H4 (cell line): ENCODE data around the gene FOXF2. TPM values are rescaled to one million over a fixed set of nuclear protein-coding genes. Genes with fewer than 3 reads are reported as not detected.
A peak's percentile ranks its signal among the peaks of the same experiment; 100 is the strongest.
"Not testable (repeated sequence)": the region's sequence is repeated elsewhere in the genome, so short reads cannot be mapped to it uniquely, and the experiment has no call there.

Experiments used
- DNase-seq: peaks from one replicate; pipeline ENCODE4 v3.0.0-alpha.2; 2015; ENCODE audit warnings: low spot score
- total RNA-seq: library from RNA; depleted of rRNA; stranded (reverse); fragments of >200 nt; shearing (Covaris generic); gene quantifications from 2 replicates; pipeline ENCODE4 v1.2.3, GENCODE V29; 2014; rRNA removed

FOXF2 gene
- 18.3 and 21.5 TPM in 2 replicates for total RNA-seq

- DNase-seq: peak; percentile 51
These were observed at the start of gene FOXF2 for GRCh38 chr6:1389369-1390132. Gene FOXF2 (plus strand): TSS chr6:1389576. CDS start chr6:1389948, 372 bp downstream.

GRCh38 chr6:1346101-1346500 lies 43.3 kb upstream of the FOXF2 start:
- DNase-seq: no peak

- no peak for DNase-seq
These were observed 42.8 kb upstream of the FOXF2 start for GRCh38 chr6:1346558-1347091.

DNA sequence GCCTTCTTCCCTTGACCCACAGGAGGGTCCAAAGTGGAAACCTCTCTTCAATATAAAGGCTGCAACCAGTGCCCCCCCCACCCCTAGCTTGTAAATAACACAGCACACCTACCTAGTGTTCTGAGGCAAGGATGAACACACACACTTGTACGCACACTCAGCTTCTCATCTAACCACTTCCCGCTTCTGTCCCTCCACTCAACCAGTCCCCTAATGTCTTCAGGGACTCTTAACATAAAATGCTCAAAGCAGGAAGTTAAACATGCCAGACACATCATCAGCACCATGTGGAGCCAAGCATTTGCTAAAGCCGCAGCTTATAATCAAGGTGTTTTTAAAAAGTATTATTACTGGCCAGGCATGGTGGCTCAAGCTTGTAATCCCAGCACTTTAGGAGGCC lies 42.2 kb upstream of the FOXF2 start:
- DNase-seq: no peak

DNA sequence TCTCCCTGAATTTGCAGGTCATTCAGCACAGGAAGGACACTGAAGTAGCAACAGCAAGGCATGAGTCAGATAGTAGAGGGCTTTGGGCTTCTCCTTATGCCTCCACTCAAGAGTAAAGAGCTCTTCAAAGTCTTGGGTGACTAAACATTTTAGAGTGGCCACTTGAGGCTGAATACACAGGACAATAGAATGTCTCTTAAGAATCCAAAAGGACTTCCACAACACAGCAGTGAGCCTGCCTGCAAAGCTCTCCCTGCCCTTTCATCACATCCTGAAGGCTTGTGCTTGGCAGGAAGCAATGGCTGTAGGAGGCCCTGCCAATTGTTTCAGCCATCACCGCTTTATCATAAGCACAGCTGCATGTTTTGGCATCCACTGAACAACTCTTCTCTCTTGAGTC lies 40.7 kb upstream of the FOXF2 start:
- DNase-seq: no peak

DNA sequence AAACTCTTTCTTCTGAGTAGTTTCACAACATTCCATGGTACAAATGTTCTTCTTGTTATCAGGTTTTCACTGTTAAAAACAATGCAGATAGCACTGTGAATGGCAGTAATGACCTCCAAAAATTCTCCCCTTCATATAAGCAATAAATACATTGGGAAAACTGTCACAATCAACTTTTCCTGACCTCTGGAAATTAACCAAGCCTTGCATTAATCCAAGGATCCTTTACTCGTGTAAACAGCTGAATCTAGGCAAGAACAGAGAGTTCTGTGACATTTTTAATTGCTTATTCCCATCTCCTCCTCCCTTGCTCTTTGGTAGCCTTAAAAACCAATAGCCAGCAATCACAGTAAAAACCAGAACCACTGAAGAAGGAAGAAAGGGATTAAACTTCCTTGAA lies 39.7 kb upstream of the FOXF2 start:
- DNase-seq: no peak

DNA sequence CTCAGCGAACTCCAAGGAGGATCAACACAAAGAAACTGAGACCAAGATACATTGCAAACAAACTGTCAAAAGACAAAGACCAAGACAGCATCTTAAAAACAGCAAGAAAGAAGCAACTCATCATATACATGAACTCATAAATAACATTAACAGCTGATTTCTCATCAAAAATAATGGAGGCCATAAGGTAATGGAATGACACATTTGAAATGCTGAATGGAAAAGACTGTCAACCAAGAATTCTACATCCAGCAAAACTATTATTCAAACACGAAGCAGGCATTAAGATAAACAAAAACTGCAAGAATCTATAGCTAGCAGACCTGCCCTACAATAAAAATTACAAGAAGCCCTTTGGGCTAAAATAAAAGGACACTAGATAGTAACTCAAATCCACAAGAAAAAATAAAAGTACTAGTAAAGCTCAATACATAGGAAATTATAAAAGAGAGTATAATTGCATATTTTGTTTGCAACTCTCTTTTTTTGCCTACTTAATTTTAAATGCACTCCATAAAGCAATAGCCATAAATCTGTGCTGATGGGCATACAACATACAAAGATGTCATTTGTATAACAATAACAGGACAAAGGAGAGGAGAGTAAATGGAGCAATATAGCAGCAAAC lies 37.9 kb upstream of the FOXF2 start:
- DNase-seq: no peak

DNA sequence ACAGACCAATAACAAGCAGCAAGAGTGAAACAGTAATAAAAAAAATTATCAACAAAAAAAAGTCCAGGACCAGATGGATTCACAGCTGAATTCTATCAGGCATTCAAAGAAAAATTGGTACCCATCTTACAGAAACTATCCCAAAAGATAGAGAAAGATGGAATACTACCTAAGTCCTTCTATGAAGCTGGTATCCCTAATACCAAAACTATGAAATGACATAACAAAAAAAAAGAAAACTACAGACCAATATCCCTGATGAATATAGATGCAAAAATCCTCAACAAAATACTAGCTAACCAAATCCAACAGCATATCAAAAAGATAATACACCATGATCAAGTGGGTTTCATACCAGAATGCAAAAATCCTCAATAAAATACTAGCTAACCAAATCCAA lies 34.3 kb upstream of the FOXF2 start:
- not testable (repeated sequence) for DNase-seq

- DNase-seq: not testable (repeated sequence)
These were observed 27.7 kb upstream of the FOXF2 start for GRCh38 chr6:1361717-1362116.

- DNase-seq: no peak
These were observed 26.7 kb upstream of the FOXF2 start for GRCh38 chr6:1362643-1363042.

DNA sequence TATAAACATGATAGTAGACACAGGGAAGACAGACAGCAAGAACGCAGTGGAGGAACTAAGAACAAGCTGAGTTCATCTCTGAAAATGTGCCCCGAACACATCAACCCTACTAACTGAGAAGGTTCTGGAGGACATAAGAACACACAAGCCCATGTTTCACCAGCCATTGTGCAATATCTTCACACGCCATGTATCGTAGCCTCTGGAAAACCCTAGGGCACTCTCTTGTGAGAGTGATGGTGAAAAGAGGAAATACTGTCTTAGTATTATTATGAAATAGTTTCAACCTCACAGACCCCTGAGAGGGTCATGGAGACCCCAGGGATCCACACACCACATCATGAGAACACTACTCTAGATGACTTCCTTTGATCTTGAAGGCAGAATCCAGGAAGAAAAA lies 26.1 kb upstream of the FOXF2 start:
- no peak for DNase-seq

DNA sequence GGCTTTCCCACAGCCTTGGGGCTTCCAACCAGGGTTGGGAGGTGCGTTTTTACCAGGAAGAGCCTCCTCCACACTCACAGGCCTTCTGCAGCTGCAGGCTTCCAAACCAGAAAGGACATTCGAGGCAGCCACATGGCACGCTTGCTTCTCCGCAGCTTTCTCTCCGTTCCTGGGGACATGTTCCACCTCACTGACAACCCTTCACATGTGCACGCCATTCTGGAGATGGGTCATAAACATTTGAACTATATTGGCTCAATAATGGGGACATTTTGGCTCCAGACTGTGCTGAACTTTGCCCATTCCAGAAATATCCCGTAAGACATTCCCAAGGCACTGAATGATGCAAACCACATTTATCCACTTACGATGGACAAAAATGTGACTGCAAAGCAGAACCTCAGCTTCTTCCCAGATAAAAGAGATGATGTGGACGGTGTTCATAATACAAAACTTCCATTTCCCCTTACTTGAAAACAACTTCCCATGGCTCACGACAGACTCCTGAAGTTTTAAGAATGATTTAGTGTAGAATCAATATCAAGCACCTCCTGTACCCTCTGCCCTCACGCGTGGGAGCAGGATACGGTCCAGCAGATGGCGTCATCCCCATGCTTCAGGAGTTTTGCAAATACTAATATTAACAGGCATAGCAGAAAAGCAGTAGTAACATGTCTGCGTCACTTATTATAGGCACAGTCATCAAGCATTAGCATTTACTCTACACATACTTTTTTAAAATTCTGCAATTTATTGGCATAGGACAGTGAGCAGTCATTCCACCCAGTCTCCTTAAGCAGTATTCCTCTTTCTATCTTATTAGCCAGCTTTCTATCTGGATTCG lies 25.4 kb upstream of the FOXF2 start:
- no peak for DNase-seq

- no peak for DNase-seq
These were observed 24.6 kb upstream of the FOXF2 start for GRCh38 chr6:1364791-1365190.

GRCh38 chr6:1365686-1366085 lies 23.7 kb upstream of the FOXF2 start:
- DNase-seq: no peak

DNA sequence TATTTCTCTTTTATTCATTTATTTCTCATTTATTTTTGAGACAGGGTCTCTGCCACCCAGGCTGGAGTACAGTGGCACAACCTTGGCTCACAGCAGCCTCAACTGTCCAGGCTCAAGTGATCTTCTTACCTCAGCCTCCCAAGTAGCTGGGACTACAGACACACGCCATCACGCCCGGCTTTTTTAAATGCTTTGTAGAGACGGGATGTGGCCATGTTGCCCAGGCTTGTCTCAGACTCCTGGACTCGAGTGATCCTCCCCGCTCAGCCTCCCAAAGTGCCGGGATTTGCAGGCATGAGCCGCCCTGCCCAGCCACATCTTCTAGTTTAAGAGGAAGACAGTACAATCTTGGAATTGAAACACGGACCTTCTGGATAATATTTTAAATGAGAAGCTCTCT lies 21.6 kb upstream of the FOXF2 start:
- DNase-seq: no peak

GRCh38 chr6:1368940-1369339 lies 20.4 kb upstream of the FOXF2 start:
- DNase-seq: no peak

DNA sequence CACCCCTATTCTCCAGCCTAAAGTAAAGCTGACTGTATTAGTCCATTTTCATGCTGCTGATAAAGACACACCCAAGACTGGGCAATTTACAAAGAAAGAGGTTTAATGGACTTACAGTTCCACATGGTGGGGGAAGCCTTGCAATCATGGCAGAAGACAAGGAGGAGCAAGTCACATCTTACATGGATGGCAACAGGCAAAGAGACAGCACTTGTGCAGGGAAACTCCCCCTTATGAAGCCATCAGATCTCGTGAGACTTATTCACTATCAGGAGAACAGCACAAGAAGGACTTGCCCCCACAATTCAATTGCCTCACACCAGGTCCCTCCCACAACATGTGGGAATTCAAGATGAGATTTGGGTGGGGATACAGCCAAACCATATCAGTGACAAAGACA lies 19.7 kb upstream of the FOXF2 start:
- DNase-seq: not testable (repeated sequence)

GRCh38 chr6:1371933-1372332 lies 17.4 kb upstream of the FOXF2 start:
- no peak for DNase-seq

DNA sequence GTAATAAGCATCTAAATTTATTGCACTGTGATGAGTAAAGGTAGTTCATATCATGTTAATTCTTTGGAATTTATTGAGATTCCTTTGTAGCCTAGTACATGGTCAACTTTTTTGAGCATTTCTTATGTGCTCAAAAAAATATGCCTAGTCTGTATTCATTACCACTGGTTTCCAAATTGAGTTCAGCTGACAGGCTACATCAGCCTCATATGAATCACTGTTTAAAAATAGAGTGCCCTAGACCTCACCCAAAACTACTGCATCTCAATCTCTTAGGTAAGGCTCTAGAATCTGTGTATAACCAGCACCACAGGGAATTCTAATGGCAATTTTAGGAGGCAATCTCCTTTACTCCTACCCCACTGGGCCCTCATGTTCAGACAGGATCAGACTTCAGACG lies 16.7 kb upstream of the FOXF2 start:
- DNase-seq: no peak

GRCh38 chr6:1376653-1377052 lies 12.7 kb upstream of the FOXF2 start:
- no peak for DNase-seq

GRCh38 chr6:1377526-1377925 lies 11.8 kb upstream of the FOXF2 start:
- DNase-seq: no peak
